Effector memory CD8-positive, alpha-beta T cell (primary cell): ENCODE results near the gene HIVEP3.

ENCODE experiments used
- ATAC-seq: fragments of 150-1000 bp; cut with Tn5 transposase; replicated peaks from 2 replicates; pipeline ENCODE4 v1.10.0; 2021; ENCODE audit warnings: mild to moderate bottlenecking, moderate library complexity
- DNase-seq, 3 experiments: peaks; one replicate each; pipeline ENCODE4 v3.0.0; 2021
- H3K27ac Mint-ChIP-seq, 2 donors: one replicate each; pipeline ENCODE4 v1.8.0; 2022; ENCODE audit warnings: mild to moderate bottlenecking in 2 of 2, mixed read lengths in 2 of 2, moderate library complexity in 2 of 2
- H3K27me3 Mint-ChIP-seq, 2 donors: one replicate each; pipeline ENCODE4 v1.8.0; 2022; ENCODE audit warnings: mixed read lengths in 2 of 2
- H3K36me3 Mint-ChIP-seq: one replicate; pipeline ENCODE4 v1.8.0; 2022; ENCODE audit warnings: mild to moderate bottlenecking, moderate library complexity, mixed read lengths; ENCODE audit not compliant: insufficient read depth
- H3K4me1 Mint-ChIP-seq, 2 donors: one replicate each; pipeline ENCODE4 v1.8.0; 2022; ENCODE audit warnings: low read depth in 2 of 2, mixed read lengths in 2 of 2
- H3K4me3 Mint-ChIP-seq, 2 donors: one replicate each; pipeline ENCODE4 v1.8.0; 2022; ENCODE audit warnings: mild to moderate bottlenecking in 2 of 2, mixed read lengths in 2 of 2, moderate library complexity in 2 of 2
- H3K9me3 Mint-ChIP-seq, 2 donors: one replicate each; pipeline ENCODE4 v1.8.0; 2022; ENCODE audit warnings: mixed read lengths in 2 of 2

HIVEP3 gene

DNA sequence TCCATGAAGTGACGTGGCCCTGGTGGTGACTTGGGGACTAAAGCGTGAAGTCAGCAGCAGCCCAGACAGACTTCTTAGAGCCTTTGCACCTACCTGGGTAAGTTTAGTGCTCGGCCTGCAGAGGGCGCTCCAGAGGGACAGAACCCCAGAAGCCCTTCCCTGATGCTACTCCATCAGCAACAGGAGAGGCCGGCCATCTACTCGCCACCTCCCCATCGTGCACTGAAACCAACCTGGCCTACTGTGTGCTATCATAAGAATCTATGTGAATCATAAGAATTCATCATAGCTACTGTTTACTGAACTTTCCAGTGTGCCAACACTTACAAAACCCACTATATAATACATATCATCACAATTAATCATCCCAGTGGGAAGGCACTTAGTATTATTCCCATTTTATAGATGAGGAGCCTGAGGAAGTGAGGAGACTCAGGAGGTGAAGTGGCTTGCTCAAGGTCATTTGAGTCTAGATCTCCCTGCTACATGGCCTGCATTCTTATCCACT is 426.3 kb downstream of the HIVEP3 start:
- H3K9me3 Mint-ChIP-seq: peaks cover 0 to 2% of the 10 kb centered on the region in 2 donors
- H3K27me3 Mint-ChIP-seq: peaks cover 31 to 41% of the 10 kb centered on the region in 2 donors
- H3K27ac Mint-ChIP-seq: no peak overlapping the region
- ATAC-seq (no peak), DNase-seq (peak in 2 of 3 experiments; percentile 12 to 25)
- peaks cover 0 to 2% of the 10 kb centered on the region in 2 donors for H3K4me1 Mint-ChIP-seq
- H3K36me3 Mint-ChIP-seq: peaks cover 3% of the 10 kb centered on the region
- H3K4me3 Mint-ChIP-seq: no peak overlapping the region

DNA sequence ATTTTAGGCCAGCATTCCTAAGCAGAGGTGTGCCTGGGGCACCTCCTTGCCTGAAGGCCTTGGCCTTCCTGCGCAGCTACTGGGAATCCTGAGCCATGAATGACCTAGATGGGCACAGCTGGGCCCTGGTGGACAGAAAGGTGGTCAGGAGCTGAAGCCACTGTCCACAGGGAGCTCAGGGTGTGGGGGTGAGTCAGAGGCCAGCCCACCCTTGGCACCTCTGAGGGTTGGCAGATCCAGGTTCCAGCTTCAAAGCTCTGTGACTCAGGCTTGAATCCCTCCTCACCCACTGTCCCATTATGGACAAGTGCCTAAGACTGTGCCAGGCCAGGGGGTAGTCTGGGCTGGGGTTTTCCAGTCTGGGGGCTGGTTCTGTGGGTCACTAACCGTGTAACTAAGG is 427.8 kb downstream of the HIVEP3 start:
- H3K27ac Mint-ChIP-seq: no peak overlapping the region
- ATAC-seq (no peak), DNase-seq (no peak)
- peaks cover 3% of the 10 kb centered on the region for H3K36me3 Mint-ChIP-seq
- H3K27me3 Mint-ChIP-seq: peaks cover 35 to 49% of the 10 kb centered on the region in 2 donors
- H3K9me3 Mint-ChIP-seq: peaks cover 0 to 2% of the 10 kb centered on the region in 2 donors
- no peak overlapping the region for H3K4me3 Mint-ChIP-seq
- peaks cover 0 to 5% of the 10 kb centered on the region in 2 donors for H3K4me1 Mint-ChIP-seq

DNA sequence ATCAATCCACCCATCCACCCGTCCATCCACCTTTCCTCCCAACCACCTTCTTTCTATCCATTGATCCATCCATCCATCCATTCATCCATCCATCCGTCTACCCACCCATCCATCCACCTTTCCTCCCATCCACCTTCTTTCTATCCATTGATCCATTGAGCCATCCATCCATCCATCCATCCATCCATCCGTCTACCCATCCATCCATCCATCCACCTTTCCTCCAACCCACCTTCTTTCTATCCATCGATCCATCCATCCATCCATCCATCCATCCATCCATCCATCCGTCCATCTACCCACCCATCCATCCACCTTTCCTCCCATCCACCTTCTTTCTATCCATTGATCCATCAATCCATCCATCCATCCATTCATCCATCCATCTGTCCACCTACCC is 429.2 kb downstream of the HIVEP3 start:
- ATAC-seq (no peak), DNase-seq (no peak)
- Mint-ChIP-seq H3K9me3 (peaks cover 0 to 2% of the 10 kb centered on the region in 2 donors), H3K4me3 (no peak overlapping the region), H3K4me1 (peaks cover 0 to 3% of the 10 kb centered on the region in 2 donors), H3K36me3 (peaks cover 3% of the 10 kb centered on the region), H3K27me3 (peaks cover 22 to 48% of the 10 kb centered on the region in 2 donors), H3K27ac (no peak overlapping the region)

GRCh38 chr1:41488040-41488951 is 430.4 kb downstream of the HIVEP3 start:
- H3K27me3 Mint-ChIP-seq: peaks cover 26 to 55% of the 10 kb centered on the region in 2 donors
- no peak for ATAC-seq
- no peak for DNase-seq

DNA sequence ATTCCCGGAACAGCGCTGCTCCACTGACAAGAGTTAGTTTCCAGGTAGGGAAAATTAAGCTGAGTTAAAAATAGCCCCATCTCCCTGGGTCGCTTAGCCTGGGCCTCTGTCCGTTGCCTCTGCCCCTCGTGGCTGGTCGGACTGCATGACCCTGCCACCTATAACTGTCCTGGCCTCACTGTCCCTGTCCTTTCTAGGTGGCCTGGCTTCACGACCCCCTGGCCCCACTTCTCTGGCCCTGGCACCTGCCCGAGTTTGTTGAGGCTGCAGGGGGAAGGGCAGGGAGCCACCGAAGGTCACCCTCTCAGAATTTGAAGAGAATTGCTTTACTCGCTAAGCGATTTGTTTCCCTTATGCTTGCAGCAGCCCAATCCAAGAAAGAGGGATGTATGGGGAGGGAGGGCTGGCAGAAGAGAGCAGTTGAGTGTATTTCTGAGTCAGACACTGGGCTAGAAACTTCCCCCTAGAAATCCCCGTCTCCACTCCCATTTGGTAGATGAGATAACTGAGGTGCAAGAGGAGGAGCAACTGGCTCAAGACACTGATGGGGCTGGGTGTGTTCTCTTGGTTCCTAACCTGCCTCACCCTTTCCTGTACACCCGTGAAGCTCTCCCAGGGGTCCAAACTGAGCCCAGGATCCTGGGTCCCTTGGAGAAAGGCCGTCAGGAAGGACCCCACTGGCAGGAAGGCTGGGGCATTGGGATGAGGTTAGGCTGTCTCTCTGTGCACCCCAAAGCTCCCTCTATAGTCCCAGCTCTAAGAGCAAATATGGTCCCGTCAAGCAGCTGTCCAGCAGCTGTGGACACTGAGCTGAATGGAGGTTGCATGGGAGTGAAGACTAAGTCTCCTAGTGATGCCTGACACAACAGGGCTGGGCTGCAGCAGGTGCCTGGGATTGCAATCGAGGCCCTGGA is 431.3 kb downstream of the HIVEP3 start:
- H3K36me3 Mint-ChIP-seq: peaks cover 3% of the 10 kb centered on the region
- DNase-seq: no peak
- no peak overlapping the region for H3K4me3 Mint-ChIP-seq
- ATAC-seq: no peak
- peaks cover 0 to 5% of the 10 kb centered on the region in 2 donors for H3K4me1 Mint-ChIP-seq
- H3K27ac Mint-ChIP-seq: no peak overlapping the region
- peaks cover 0 to 2% of the 10 kb centered on the region in 2 donors for H3K9me3 Mint-ChIP-seq
- H3K27me3 Mint-ChIP-seq: peaks cover 26 to 63% of the 10 kb centered on the region in 2 donors

More at GRCh38 chr1:41488040-41488951, 430.4 kb downstream of the HIVEP3 start:
- H3K36me3 Mint-ChIP-seq: peaks cover 3% of the 10 kb centered on the region
- H3K4me3 Mint-ChIP-seq: no peak overlapping the region
- peaks cover 0 to 2% of the 10 kb centered on the region in 2 donors for H3K9me3 Mint-ChIP-seq
- H3K27ac Mint-ChIP-seq: no peak overlapping the region
- H3K4me1 Mint-ChIP-seq: peaks cover 0 to 3% of the 10 kb centered on the region in 2 donors

- no peak for ATAC-seq
- Mint-ChIP-seq H3K4me3 (no peak overlapping the region), H3K27me3 (peaks cover 26 to 63% of the 10 kb centered on the region in 2 donors), H3K4me1 (peaks cover 0 to 5% of the 10 kb centered on the region in 2 donors), H3K36me3 (peaks cover 3% of the 10 kb centered on the region), H3K27ac (no peak overlapping the region), H3K9me3 (peaks cover 0 to 2% of the 10 kb centered on the region in 2 donors)
- DNase-seq: no peak
Measured at GRCh38 chr1:41486371-41487125, 432.2 kb downstream of the HIVEP3 start.

DNA sequence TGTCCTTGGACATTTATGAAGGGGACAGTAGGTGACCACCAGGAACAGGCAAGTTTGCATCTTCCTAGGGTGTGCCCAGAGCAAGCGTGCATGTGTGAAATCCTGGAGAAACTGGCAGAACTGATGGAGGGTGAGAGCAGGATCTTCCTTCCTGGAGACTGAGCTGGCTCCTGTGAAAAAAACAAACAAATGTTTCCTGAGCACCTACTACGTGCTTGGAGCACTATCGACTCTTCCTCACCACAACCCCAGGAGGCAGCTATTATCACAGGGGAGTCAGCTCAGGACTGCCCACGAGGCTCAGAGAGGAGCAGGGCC is 432.7 kb downstream of the HIVEP3 start:
- no peak for DNase-seq
- H3K4me3 Mint-ChIP-seq: no peak overlapping the region
- H3K9me3 Mint-ChIP-seq: peaks cover 0 to 2% of the 10 kb centered on the region in 2 donors
- H3K27me3 Mint-ChIP-seq: peaks cover 26 to 63% of the 10 kb centered on the region in 2 donors
- H3K36me3 Mint-ChIP-seq: peaks cover 3% of the 10 kb centered on the region
- no peak for ATAC-seq
- H3K27ac Mint-ChIP-seq: no peak overlapping the region
- H3K4me1 Mint-ChIP-seq: peaks cover 0 to 5% of the 10 kb centered on the region in 2 donors

GRCh38 chr1:41485605-41486004 is 433.1 kb downstream of the HIVEP3 start:
- Mint-ChIP-seq H3K27me3 (peaks cover 26 to 63% of the 10 kb centered on the region in 2 donors), H3K4me1 (peaks cover 0 to 5% of the 10 kb centered on the region in 2 donors), H3K9me3 (peaks cover 0 to 2% of the 10 kb centered on the region in 2 donors), H3K27ac (no peak overlapping the region), H3K4me3 (no peak overlapping the region), H3K36me3 (peaks cover 3% of the 10 kb centered on the region)
- DNase-seq: no peak
- no peak for ATAC-seq

GRCh38 chr1:41484402-41485241 is 434.1 kb downstream of the HIVEP3 start, which contains the start of gene EDN2:
Gene EDN2, minus strand, starts transcription at chr1:41484683. Its CDS starts 82 bp downstream, at chr1:41484601.
- DNase-seq (no peak), ATAC-seq (no peak)
- Mint-ChIP-seq H3K36me3 (peaks cover 3% of the 10 kb centered on the region), H3K4me1 (peaks cover 0 to 5% of the 10 kb centered on the region in 2 donors), H3K4me3 (no peak within 1 kb of the TSS), H3K27ac (no peak within 1 kb of the TSS), H3K9me3 (peaks cover 0 to 2% of the 10 kb centered on the region in 2 donors), H3K27me3 (peaks cover 21 to 62% of the 10 kb centered on the region in 2 donors)

DNA sequence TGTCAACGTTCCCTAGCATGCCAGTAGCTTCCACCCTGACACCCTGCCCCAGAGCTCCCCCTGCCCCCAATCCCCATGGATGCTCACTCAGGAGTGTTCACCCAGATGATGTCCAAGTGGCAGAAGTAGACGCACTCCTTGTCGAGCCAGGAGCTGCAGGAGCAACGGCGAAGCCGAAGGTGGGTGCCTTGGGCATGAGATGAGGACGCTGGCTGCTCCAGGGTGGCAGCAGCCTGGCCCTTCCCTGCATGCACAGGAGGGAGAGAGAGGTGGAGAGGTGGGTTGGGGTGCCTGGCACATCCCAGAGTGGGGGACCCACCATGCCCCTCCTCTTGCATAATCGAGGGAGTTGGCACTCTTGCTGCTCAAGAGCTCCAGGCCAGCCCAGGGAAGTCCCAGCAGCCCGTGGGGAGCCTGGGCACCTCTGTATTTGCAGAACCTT is 434.7 kb downstream of the HIVEP3 start:
- no peaks in the 10 kb centered on the region for H3K9me3 Mint-ChIP-seq
- H3K36me3 Mint-ChIP-seq: no peaks in the 10 kb centered on the region
- H3K4me3 Mint-ChIP-seq: no peak overlapping the region
- DNase-seq: no peak
- no peak overlapping the region for H3K27ac Mint-ChIP-seq
- ATAC-seq: no peak
- H3K4me1 Mint-ChIP-seq: peaks cover 0 to 5% of the 10 kb centered on the region in 2 donors
- peaks cover 17 to 60% of the 10 kb centered on the region in 2 donors for H3K27me3 Mint-ChIP-seq

DNA sequence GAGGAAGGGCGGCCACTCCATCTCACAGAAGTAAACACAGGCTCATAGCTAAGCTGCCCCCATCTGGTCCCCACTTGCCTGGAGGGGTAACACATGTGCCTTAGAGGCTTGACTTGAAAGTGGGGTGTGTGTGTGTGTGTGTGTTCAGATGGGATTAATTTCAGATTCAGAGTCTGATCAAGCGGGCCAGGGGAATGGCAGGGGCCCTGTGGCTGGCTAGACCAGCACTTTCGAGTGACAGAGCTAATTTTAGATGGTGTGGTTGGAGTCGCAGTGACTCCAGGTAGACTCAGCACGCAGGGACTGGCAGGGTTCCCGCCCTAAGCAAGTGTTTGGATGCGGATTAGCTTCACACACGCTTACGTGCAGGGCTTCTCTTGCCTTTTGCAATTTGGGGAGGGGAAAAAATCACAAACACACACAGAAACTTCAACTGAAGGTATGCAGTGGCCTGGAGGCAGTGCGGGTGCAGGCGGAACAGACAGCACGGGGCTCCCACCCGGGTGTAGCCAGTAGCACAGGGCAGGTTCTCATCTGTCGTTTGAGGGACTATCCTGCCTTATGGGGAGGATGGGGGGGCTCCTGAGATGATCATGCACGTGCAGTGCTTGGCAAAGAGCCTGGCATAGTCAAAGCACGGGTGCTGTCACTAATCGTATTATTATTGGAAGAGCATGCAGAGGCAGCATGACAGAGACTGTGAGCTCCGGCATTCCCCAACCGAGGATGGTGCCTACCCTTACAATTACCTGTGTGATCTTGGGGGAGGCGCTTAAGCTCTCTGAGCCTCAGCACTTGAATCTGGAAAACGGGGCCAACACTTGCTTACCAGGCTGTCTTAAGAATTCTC is 435.5 kb downstream of the HIVEP3 start:
- Mint-ChIP-seq H3K4me3 (no peak overlapping the region), H3K4me1 (peaks cover 0 to 5% of the 10 kb centered on the region in 2 donors), H3K36me3 (no peaks in the 10 kb centered on the region), H3K27ac (peak overlapping the region in 1 of 2 donors; percentile 79), H3K27me3 (peaks cover 17 to 60% of the 10 kb centered on the region in 2 donors), H3K9me3 (no peaks in the 10 kb centered on the region)
- ATAC-seq: no peak
- DNase-seq: no peak
